Inflammatory macrophage treated with lipopolysaccharide for 4 hours (primary cell): ENCODE data around the gene EIF4G1.

Experiments used
- DNase-seq: peaks from one replicate; pipeline ENCODE4 v3.0.0-alpha.2; 2020

EIF4G1 gene

GRCh38 chr3:184306341-184306972 lies 7.9 kb upstream of the EIF4G1 start:
- DNase-seq, result no peak

DNA sequence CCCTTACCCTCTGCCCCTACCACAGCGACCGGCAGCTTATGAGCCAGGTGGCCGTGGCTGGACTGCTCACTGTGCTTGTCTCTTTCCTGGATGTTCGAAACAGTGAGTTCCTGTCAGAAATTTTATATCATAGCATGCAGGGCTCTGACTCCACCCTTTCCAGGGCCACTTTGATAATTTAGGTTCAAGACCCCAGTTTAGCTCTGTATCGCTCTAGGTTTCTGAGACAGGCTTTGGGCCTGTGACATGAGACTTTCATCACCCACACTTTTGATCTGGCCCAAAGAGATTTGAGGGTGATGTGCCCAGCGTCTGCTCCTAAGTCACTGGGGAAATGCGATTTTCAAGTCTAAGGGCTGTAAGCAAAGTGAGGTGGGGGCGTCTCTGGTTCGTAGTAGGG lies 6.5 kb upstream of the EIF4G1 start:
- no peak for DNase-seq

DNA sequence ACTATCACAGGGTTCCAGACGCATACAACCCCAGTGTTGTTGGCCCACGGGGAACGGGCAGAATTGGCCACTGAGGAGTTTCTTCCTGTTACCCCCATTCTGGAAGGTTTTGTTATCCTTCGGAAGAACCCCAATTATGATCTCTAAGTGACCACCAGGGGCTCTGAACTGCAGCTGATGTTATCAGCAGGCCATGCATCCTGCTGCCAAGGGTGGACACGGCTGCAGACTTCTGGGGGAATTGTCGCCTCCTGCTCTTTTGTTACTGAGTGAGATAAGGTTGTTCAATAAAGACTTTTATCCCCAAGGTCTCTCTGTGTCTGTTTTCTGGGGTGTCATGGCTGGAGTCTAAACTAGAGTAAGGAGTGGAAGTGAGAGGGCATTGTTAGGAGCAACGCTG lies 5.7 kb upstream of the EIF4G1 start:
- no peak for DNase-seq

GRCh38 chr3:184311633-184312032 lies 2.8 kb upstream of the EIF4G1 start:
- DNase-seq, result no peak

DNA sequence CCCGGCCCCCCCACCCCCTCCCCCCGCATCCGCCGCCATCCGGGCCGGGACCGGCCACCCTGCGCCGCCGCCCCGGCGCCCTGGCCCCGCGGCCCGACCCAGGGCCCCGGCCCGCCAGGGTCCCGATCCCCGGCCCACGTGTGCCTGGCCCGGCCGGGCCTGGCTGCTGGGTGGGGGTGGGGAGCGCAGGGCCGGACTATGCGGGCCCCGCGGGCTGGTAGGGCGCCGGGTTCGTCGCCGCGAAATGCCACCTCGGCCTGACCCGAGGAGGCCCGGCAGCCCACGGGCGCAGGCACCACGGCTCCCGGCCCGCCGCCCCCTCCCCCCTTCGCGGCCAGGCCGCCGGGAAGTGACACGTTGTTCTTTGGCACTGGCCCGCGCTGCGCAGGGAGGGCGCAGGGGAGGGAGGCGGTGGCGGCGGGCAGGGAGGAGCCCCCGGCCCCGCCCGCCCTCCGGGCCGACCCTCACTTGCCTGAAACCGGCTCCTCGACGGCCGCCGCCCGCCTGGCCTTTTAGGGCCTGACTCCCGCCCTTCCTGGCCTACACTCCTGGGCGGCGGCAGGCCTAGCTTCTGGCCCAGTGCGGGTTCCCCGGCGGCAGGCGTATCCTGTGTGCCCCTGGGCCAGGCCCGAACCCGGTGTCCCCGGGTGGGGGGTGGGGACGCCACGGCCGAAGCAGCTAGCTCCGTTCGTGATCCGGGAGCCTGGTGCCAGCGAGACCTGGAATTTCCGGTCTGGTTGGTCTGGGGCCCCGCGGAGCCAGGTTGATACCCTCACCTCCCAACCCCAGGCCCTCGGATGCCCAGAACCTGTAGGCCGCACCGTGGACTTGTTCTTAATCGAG lies 515 bp downstream of the EIF4G1 start:
- DNase-seq, result peak; percentile 70

GRCh38 chr3:184315543-184315867 lies 1.1 kb downstream of the EIF4G1 start:
- DNase-seq, result peak; percentile 34

- peak; percentile 27 for DNase-seq
Observed at GRCh38 chr3:184315871-184316661, 1.7 kb downstream of the EIF4G1 start.

DNA sequence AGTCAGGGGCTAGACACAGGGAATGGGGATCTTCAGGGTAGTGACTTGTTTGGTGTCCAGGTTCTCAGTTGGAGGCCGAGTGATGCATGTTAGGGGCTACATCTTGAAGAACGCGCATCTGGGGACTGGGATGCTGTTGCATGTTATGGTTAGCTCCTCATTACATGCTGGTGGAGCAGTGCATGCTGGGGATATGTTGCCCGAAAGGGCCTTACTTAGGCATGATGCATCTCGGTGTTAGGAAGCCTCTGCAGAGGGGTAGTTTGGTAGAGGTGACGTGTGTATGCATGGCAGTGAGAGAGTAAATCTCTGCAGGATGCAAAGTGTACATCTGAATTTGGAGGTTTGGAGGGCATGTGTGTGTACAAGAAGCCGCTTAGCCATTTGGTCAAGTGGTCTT lies 2.4 kb downstream of the EIF4G1 start:
- no peak for DNase-seq

GRCh38 chr3:184317201-184317600 lies 2.8 kb downstream of the EIF4G1 start:
- DNase-seq, result no peak

- DNase-seq, result peak; percentile 86
Observed at GRCh38 chr3:184320104-184320445, 5.7 kb downstream of the EIF4G1 start.

GRCh38 chr3:184321666-184322065 lies 7.3 kb downstream of the EIF4G1 start:
- no peak for DNase-seq

GRCh38 chr3:184322731-184323487 lies 8.5 kb downstream of the EIF4G1 start:
- DNase-seq, result peak; percentile 84

DNA sequence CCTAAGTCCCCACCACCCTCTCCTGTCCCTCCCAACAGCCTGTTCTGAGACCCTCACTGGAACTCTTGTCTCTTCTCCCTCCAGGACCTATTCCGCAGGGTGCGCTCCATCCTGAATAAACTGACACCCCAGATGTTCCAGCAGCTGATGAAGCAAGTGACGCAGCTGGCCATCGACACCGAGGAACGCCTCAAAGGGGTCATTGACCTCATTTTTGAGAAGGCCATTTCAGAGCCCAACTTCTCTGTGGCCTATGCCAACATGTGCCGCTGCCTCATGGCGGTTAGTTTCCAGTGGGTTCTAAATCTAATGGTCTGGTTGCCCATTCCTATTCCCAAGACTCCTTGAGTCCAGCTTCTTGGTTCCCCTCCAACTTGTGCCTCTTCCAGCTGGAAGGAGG lies 9.3 kb downstream of the EIF4G1 start:
- DNase-seq, result no peak

DNA sequence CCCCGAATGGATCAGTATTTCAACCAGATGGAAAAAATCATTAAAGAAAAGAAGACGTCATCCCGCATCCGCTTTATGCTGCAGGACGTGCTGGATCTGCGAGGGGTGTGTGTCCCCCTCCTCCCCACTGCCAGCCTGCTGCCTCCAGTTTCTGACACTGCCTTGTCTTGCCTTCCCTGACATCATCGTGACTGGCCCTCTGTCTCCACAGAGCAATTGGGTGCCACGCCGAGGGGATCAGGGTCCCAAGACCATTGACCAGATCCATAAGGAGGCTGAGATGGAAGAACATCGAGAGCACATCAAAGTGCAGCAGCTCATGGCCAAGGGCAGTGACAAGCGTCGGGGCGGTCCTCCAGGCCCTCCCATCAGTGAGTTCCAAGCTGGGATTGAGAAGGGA lies 10.9 kb downstream of the EIF4G1 start:
- DNase-seq, result no peak

GRCh38 chr3:184325715-184326369 lies 11.4 kb downstream of the EIF4G1 start:
- DNase-seq, result no peak

GRCh38 chr3:184327171-184327570 lies 12.8 kb downstream of the EIF4G1 start:
- no peak for DNase-seq

DNA sequence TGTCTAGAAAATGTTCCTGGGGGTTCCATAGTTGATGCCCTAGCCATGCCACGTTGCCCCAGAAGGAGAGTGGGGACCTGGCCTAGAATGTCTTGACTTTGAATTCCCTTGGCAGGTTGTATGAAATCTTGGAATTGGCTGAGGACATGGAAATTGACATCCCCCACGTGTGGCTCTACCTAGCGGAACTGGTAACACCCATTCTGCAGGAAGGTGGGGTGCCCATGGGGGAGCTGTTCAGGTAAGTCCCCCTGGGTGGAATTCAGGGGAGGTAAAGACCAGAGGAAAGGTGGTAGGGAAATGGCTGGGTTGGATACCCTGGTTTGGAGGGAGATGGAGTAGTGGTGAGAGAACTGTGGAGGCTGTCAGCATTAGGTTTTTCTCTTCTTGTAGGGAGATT lies 14.1 kb downstream of the EIF4G1 start:
- no peak for DNase-seq

DNA sequence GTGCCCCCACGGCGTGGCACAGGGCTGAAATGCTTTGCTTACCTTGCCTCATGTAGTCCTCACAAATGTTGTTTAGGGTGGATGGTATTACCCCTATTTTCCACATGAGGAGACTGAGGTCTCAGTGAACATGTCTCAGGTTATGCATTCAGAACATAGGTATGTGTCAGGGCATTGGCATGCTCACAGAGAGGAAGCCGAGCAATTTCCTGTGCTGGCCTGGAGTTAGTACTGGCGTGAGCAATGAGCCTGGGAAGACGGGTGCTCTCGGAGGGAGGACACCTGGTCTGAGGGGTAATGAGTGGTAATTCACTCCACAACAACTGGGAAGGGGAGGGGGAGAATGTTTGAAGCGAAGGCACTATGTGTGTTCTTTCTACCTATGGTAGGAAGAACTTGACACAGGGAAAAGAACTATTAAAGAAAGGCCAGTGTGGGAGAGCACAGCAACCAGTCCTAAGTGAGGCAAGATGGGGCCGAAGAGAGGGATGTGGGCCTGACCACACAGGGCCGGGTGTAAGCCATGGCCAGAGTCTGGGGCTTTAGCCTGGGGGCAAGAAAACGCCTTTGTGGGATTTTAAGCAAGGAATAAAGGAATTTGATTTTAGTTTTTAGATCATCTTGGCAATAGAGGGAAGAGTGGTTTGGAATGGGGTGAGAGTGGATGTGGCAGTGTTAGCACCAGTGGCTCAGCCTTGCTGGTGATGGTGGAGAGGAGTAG lies 18.1 kb downstream of the EIF4G1 start:
- no peak for DNase-seq

DNA sequence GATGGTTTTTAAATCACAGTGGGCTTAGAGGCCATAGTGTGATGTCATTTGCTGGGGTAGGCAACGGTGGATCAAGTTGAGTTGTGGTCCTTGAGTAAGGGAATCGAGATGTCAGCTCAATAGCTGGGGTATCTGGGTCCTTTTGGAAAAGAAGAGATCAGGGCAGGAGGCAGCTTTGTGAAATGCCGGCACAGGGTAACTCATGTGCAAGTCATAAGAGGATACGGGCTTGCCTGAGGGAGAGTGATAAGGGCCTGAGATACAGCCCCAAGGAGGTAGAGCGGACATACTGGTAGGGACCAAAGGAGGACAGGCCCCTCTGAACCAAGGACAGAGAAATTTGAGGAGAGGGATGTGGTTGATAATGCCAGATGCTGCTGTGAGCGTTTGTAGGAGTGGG lies 18.8 kb downstream of the EIF4G1 start:
- no peak for DNase-seq

- no peak for DNase-seq
Observed at GRCh38 chr3:184333700-184334099, 19.3 kb downstream of the EIF4G1 start.

GRCh38 chr3:184334470-184335158 lies 20.2 kb downstream of the EIF4G1 start:
- peak; percentile 30 for DNase-seq
